GM21367 (cell line): ENCODE results near the gene TMEM74B.
"Not testable (repeated sequence)": the region's sequence is repeated elsewhere in the genome, so short reads cannot be mapped to it uniquely, and the experiment has no call there.

Experiments used
- ATAC-seq: cut with Tn5 transposase; IDR thresholded peaks from one replicate; pipeline ENCODE4 v1.9.1; 2021; ENCODE audit not compliant: unreplicated experiment

TMEM74B gene

DNA sequence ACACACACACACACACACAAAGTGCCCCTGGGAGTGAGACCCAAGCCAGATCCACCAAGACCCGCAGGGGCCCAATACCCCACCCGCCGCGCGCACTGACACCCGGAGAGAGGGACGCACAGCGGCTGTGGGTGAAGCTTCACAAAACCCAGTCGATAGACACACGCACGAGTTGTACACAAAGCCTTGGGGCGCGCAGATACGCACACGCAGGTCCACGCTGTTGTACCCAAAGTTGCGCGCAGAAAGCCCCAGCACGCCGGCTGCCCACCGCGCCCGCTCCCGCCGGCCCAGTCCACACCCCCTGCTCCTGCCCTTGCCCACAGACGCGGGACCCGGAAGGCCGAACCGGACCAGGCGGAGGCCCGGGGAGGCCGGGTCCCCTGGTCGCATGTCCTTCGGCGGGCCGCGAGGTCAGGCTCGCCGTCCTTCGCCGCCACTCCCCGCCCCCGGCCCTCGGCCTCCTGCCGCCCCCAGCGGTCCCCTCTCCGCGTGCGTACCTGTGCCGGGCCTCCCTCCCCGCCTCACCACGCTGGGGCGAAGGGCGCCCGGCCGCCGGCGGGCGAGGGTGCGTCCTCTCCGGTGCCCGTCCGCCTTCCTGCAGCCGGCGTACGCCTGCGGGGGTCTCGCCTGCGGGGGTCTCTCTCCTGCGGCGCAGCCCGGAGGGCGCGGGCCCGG is at the start of gene TMEM74B:
Gene TMEM74B, minus strand, starts transcription at position 344 of the 678 bp plus-strand sequence. CDS start 1,180 bp downstream, outside the sequence.
- ATAC-seq = no peak

DNA sequence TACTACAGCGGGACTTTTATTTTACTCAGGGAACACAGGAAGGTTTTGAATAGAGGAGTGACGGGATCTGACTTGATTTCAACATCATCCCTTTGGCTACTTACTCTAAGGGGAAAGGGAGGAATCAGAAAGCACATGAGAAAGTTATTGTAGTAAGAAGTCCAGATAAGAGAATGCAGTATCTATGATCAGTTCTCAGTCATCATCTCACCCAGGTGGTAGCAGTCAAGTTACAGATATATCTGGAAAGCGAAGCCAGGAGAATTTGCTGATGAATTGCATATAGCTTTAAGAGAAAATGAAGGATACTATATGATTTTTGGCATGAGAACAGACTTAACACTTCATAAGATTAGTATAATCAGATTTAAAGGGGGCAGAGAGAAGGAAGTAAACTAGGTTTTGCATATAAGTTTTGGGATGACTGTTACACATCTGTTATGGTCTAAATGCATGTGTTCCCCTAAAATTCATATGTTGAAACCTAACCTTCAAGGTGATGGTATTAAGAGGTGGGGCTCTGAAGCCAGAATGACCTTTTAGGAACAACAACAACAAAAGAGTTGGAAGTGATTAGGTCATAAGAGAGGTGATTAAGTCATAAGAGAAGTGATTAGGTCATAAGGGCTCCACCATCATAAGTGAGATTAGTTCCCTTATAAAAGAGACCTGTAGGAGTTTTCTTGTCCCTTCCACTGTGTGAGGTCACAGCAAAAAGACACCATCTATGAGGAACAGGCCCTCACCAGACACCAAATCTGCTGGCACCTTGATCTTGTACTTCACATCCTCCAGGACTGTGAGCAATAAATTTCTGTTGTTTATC is 47.7 kb upstream of the TMEM74B start:
- no peak for ATAC-seq

DNA sequence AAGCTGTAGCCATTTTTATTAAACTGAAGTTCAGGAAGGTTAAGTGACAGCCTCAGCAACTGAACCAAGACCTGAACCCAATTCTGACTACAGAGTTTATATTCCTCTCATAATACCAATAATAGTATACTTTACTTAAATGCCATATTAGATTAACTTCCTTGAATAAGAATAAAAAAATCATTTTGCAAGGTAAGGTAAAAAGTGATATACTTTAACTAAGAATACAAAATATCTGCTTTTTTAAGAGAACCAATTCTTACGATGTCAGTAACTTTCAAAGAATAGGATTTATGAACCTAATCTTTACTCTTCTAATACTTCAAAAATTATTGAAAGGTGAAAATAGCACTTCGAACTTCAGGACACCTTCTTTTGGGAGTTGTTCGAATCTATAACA is 44.8 kb upstream of the TMEM74B start:
- ATAC-seq = no peak

DNA sequence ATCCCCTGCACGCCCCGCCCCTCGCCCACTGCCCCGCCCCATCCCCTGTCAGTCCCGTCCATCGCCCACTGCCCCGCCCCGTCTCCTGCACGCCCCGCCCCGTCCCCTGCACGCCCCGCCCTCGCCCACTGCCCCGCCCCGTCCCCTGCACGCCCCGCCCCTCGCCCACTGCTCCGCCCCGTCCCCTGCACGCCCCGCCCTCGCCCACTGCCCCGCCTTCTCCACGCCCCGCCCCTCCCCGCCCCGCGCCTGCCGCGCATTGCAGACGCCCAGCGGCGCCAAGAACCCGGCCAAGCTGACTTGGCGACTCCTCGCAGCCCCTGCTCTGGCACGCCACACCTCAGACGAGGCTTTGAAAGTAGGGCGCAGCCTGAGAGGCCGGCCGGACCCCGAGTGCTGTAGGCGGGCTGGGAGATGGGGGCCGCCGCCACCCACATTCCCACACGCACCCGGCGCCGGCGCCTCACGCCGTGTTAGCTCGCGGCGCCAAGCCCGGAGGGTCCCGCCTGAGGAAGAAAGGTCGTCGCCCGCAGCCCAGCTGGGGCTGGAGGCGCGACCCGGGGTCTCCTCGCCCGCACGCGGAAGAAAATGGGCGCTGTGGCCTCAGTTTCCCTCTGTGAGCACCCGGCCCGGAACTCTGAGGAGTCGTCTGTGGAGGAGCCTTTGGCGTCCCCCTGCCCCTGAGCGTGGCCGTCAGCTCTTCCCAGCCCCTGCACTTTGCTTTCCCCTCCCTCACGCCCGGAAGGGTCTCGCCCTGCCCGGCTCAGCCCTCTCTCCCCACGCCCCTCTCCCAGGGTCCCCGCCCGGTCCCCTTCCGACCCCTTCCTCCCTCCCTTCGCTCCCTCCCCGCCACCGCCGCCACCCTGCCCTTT is 41.2 kb upstream of the TMEM74B start, which contains the start of gene RAD21L1:
Gene RAD21L1, plus strand, starts transcription at position 262 of the 872 bp plus-strand sequence. CDS start 2,410 bp downstream, outside the sequence.
- no peak for ATAC-seq

DNA sequence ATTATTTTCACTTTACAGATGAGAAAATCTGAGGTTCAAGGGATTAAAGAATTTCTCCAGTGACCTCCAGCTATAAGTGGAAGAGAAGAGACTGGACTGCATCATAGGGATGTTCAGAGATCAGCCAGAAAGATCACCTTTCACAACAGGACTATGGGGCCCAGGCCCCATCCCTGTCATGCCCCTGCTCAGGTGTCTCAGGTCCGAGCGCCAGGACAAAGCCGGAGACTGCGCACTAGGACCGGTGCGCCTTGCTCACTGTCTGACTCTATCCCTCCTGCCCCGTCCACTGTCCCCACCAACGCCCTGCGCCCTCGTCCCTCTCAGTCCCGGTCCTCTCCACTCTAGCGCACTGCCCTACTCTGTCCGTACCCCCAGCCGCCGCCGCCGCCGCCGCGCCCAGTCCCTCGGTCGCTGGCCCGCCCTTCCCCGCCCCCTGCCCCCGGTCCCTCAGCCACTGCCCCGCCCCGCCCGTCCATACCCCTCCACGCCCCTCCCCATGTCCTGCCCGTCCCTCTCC is 40.5 kb upstream of the TMEM74B start:
- no peak for ATAC-seq

DNA sequence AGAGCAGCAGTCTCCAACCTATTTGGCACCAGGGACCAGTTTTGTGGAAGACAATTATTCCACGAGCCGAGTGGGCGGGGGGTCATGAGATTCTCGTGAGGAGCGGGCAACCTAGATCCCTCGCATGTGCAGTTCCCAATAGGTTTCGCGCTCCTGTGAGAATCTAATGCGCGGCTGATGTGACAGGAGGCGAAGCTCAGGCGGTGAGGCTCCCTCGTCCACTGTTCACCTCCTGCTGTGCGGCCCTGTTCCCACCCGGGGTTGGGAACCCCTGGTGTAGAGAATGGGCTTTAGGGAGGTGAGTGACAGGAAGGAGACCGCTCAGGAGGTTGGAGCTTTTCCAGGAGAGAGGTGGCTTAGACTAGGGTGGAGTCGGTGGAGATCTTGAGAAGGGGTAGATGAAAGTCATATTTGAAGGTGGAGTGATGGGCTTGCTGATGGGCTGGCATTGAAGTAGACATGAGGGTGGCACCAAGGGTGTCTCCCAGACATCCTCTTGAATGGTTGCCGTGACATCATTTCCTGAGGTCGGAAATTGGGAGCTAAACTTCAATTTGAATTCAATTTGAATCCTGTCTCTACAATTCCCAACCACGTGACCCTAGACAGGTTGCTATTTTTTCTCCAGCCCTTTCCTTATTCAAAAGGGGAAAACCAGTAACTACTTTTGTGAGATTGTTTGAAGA is 39.6 kb upstream of the TMEM74B start:
- ATAC-seq = no peak

DNA sequence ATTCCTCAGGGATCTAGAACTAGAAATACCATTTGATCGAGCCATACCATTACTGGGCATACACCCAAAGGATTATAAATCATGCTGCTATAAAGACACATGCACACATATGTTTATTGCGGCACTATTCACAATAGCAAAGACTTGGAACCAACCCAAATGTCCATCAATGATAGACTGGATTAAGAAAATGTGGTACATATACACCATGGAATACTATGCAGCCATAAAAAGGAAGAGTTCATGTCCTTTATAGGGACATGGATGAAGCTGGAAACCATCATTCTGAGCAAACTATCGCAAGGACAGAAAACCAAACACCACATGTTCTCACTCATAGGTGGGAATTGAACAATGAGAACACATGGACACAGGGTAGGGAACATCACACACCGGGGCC is 38.0 kb upstream of the TMEM74B start:
- ATAC-seq = not testable (repeated sequence)

DNA sequence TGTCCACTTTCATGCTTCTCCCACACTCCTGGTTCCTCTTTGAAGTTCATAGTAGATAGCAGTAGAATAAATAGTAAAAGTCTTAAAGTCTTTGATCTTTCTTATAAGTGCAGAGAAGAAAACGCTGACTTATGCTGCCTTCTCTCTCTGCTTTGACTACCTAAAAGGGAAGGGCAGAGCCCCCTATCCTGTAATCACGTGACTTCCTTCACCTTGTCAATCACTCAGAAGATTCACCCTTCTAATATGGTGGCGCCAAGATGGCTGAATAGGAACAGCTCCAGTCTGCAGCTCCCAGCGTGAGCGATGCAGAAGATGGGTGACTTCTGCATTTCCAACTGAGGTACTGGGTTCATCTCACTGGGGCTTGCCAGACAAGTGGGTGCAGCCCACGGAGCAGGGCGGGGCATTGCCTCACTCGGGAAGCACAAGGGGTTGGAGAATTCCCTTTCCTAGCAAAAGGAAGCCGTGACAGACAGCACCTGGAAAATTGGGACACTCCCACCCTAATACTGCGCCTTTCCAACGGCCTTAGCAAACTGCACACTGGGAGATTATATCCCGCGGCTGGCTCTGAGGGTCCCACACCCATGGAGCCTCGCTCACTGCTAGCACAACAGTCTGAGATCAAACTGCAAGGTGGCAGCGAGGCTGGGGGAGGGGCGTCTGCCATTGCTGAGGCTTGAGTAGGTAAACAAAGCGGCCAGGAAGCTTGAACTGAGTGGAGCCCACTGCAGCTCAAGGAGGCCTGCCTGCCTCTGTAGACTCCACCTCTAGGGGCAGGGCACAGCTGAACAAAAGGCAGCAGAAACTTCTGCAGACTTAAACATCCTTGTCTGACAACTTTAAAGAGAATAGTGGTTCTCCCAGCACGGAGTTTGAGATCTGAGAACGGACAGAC is 32.0 kb upstream of the TMEM74B start:
- not testable (repeated sequence) for ATAC-seq

DNA sequence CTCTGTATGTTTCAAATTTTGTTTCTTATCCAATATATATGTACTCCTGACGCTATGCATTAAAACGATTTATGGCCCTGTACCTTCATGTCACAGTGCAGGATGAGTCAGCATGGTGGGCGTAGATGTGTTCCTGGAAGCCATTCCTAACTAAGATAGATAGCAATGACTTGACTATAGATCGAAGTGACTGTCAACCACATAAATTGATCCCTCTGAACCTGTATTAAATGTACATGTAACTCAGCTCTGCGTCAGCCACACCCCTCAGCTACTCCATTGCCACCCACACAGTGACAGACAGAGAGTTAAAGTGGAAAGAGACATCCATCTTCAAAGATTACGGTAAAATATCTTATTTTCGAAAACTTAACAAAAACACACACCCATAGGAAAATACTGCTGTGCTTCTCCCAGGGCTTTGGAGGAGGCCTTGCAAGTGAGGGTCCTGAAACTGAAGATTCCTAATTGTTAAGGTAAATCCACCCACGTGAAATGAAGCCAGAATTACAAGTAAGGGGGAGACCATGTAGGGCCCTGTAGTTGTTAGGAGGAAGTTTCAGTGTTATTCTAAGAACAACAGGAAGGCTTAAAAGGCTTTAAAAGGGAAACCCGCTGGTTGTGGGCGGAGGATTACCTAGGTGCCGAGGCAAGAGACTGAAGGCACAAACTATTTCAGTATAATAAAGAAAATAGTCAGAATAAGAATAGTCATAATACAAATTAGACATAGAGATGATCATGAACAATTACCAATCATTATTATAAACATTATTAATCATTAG is 30.8 kb upstream of the TMEM74B start:
- no peak for ATAC-seq

DNA sequence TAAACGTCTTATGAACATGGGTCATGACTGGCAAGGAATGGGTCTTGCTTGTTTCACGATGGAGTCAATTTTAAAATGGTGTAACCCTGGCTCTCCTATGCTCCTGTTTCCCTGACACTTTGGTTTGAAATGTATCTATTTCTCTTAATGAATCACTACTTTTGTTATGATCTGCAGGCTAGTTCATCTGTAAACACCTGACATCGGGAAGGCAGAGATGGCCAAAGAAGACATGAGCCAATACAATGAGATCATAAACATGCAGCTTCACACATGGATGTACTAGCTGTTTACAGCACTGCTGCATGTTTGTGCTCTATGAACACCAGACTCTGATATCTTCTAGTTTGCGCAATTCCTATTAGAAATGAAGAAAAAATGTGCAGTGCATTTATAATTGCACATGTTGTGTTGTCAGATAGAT is 30.1 kb upstream of the TMEM74B start:
- ATAC-seq = no peak

DNA sequence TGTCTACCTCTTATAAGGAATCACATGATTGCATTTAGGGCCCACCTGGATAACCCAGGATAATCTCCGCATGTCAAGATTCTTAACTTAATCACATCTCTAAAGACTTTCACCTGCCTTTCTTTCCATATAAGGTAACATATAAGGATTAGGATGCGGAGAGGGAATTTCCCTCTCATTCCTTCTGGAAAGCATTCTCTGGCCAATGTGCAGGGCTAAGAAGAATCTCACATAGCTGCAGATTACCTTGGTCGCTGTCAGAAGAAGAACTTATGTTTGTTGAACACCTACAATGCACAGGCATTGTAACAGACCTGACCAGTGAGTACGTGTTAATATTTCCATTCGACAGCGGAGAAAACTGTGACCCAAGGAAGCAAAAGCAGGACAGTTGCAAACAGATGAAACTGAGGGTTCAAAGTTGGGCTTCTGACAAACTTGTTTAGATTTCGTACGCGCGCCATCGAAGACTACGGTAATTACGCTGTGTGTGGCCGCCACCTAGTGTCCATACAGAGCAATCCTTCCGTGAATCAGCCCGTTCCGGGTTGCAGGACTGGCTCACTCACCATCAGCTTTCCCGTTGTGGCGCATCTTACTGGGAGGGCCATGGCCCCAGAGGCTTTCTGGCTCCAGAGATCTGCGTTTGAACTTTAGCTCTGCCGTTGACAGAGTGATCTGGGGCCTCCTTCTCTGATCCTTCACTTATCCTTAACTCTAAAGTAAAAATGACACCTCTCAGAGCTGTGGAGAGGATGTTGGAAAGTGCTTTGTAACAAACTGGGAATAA is 28.0 kb upstream of the TMEM74B start:
- peak; percentile 47 for ATAC-seq

DNA sequence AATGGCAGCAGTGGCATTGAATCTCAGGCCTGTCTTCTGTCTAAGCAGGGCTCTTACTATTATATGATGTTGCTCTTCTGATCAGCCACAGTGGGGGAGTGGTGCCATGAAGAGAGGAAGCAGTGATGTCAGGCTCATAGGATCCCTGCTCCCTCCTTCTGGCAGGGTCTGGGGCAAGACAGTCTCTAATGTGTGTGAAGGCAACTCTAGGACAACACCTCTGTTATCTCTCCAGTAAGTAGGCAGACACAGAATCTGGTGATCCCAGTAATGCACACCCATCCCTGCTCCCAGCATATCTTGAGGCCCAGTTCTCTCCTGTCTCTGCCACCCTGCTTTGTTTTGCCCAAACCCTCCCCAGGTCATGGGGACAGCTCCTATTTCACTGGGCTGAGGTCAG is 27.2 kb upstream of the TMEM74B start:
- no peak for ATAC-seq

DNA sequence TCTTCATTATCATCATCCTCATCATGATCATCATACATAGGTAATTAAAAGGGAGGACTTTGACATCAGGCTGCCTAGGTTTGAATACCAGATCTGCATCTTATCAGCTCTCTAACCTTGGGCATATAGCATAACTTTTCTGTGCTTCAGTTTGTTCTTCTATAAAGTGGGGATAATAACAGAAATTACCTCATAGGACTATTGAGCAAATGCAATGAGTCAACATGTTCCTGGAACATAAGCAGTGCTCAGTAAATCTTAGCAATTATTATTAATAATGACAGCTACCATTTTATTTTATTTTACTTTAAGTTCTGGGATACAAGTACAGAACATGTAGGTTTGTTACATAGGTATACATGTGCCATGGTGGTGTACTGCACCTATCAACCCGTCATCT is 25.7 kb upstream of the TMEM74B start:
- no peak for ATAC-seq

DNA sequence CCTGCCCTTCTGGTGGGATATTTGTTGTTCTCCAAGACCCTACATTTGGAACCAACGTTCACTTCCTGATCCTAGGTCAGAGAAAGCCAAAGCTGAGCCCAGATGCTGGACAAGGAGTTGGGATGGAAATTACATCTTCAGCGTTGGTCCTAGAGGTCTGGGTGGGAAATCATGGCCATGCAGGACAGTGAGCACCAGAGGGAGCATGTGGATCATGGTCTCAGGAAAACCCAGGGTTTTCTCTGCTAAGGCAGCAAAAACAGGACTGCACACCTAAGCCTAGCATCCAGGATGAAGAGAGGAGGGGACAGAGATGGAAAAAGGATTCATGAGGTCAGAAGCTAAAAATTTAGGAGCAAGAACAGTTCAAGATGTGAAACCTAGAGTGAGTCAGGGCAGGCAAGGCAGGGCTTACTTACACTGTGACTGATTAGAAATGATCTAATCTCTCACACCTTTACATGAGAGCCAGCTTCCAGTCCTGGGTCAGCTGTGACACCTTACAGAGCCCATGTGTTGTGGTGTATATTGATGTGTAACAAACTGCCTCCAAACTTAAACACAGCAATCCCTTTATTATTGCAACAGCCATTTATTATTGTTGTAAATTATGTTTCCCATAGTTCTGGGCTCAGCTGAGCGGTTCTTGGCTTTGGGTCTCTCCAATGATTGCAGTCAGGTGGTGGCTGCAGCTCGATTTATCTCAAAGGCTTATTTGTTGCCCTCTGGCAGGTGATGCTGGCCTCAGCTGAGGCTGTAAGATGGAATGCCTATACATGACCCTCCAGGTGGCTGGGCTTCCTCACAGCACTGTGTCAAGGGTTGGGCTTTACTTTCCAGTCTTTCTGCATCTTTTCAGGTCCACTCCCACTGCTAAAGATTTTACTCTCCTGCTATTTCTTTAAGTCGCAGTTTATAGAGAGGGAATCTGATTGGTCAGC is 24.9 kb upstream of the TMEM74B start:
- ATAC-seq = no peak

DNA sequence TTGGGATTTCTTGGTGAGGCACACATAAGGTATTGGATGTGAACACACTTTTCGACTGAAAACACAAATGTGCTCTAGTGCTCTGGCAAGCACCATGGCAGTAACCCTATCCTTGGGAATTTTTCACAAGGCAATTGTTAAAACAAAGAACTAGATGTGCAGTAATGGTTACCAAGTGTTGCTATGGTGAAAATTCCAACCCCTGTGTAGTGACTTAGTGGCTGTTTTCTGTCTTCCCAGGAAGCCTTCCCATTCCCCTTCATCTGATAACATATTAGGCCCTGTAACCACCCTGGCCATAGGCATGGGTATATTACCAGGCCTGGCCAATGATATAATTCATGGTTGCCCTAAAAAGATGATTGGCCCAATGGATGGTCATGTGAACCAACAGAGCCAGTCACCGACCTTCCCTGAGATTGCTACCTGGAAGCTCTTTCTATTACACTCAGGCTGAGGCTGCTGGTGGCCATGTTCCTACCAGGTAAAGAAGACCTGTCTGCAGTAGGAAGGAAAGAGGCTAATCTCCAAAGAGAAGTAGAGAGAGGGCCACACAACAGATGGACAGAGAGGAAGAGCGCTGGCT is 22.6 kb upstream of the TMEM74B start:
- no peak for ATAC-seq

DNA sequence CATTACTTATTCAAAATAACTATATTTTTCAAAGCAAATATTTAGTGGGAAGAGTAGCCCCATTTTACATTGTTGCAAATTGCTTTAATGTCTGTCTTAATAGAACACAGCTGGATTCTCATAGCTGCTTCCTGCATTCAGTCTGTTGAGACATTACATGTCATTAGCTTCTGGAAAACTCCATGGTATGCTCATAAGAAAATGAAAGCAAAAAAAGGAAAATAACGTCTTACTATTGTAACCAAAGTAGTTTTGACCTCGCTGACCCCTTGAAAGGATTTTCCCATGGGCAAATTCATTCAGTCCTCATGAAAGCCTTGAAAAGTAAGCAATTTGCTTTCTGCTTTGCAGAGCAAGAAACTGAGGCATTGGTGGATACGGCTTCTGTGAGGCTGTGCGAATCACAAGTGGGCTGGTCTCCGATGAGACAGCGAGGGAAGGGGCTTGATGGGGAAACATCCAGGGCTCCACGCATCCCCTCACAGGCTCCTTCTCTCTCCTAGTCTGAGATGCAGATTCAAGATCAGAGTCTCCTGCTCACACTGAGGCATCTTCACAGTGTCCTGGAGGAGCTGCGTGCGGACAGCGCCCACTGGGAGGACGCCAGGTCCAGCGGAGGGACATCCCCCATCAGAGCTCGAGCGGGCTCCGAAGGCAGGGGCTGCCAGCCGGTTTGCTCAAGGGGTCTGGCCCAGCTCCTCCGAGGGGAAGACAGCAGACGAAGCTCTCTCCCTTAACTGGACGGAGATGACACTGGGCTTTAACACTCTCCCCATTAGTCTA is 21.8 kb upstream of the TMEM74B start:
- ATAC-seq = no peak
